ENCODE results near the gene GSTO1.
"Not testable (repeated sequence)": the region's sequence is repeated elsewhere in the genome, so short reads cannot be mapped to it uniquely, and the experiment has no call there.

GSTO1 gene

DNA sequence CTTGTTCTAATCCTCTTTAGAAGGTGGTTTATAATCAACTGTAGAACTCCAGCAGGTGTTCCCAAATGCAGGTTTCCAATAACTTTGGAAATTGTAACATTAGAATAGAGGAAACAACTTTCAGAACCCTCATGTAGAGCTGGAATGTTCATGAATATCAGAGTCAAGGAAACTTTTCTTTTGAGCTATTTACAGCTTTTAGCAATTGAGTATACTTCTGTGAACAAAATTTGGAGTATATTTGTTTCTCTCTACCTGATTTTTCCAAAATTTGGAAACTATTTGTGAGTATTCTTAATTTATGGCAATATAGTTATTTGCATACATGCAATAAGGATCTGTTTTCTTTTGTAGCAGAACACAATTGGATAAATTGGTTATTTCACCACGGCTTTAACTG, 19.8 kb upstream of the GSTO1 start:
- Histone ChIP-seq H3K4me3 (ENCODE audit: low read length) (no peak overlapping the region), H3K9ac (ENCODE audit: low read depth, low read length) (no peak overlapping the region), H3K9me3 (replicated peaks; ENCODE audit: low read length) (no peaks in the 10 kb centered on the region), H3K4me2 (ENCODE audit: low read length) (no peak overlapping the region), H3K36me3 (ENCODE audit: insufficient read depth, low read length) (no peaks in the 10 kb centered on the region), H3K4me1 (ENCODE audit: control insufficient read depth, insufficient read depth, low read length) (no peaks in the 10 kb centered on the region), H3K27me3 (ENCODE audit: control insufficient read depth, insufficient read depth, low read length) (peaks cover 36% of the 10 kb centered on the region)

DNA sequence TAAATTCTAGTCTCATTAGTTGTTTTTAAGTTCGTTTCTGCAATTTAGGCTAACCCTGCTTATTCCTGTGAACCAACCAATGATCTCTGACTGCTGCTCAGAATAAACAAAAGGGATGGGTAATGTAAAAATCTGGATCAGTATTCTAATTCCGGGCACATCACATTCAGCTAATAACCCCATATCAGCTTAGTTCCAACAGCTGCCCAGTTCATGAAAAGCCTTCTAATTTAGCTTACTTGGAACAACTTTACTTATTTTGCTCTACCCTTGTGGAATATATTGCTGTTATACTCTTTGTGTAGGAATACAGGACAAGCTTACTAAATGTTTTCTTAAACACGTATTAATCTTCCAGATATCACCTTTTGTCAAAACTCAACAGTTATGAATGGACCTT, 18.9 kb upstream of the GSTO1 start:
- H3K4me2 ChIP-seq (ENCODE audit: low read length), result no peak overlapping the region
- H3K4me1 ChIP-seq (ENCODE audit: control insufficient read depth, insufficient read depth, low read length), result no peaks in the 10 kb centered on the region
- no peaks in the 10 kb centered on the region for H3K9me3 ChIP-seq (replicated peaks; ENCODE audit: low read length)
- no peaks in the 10 kb centered on the region for H3K36me3 ChIP-seq (ENCODE audit: insufficient read depth, low read length)
- H3K4me3 ChIP-seq (ENCODE audit: low read length), result no peak overlapping the region
- H3K27me3 ChIP-seq (ENCODE audit: control insufficient read depth, insufficient read depth, low read length), result peaks cover 39% of the 10 kb centered on the region
- no peak overlapping the region for H3K9ac ChIP-seq (ENCODE audit: low read depth, low read length)

DNA sequence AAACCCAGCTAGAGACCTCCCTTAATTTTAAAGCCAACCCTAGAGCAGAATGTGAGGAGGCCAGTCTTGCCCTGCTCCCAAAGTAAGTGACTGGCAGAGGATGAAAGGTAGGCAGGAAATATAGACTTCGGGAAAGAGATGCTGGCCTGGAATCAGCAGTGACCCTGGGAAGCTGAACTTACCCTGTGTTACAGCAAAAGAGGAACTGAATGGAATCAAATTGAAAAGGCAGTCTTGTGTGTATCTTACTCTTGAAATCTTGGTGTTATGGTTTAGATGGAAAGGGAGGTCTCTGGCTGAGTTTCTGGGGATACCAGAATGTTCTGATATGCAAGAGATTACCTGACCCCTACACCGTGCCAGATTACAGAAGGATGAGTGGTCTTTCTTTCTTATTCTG, 14.6 kb upstream of the GSTO1 start:
- Histone ChIP-seq H3K4me3 (ENCODE audit: low read length) (no peak overlapping the region), H3K4me1 (ENCODE audit: control insufficient read depth, insufficient read depth, low read length) (no peaks in the 10 kb centered on the region), H3K27me3 (ENCODE audit: control insufficient read depth, insufficient read depth, low read length) (peaks cover 36% of the 10 kb centered on the region), H3K36me3 (ENCODE audit: insufficient read depth, low read length) (no peaks in the 10 kb centered on the region), H3K9me3 (replicated peaks; ENCODE audit: low read length) (no peaks in the 10 kb centered on the region), H3K9ac (ENCODE audit: low read depth, low read length) (no peak overlapping the region), H3K4me2 (ENCODE audit: low read length) (no peak overlapping the region)

DNA sequence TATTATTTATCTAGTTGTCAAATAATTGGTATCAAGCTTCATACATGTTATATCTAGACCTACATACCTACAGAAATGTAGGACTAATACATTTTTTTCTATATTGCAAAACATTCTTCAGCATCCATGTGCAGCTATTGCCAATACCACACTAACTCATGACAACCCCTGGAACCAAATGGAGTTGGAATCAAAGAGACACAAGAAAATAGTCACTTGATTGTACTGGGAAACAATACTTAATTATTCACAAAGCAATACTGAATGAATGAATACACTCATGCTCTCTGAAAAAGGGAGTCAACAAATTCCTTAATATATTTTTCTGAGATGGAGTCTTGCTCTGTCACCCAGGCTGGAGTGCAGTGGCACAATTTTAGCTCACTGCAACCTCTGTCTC, 12.1 kb upstream of the GSTO1 start:
- Histone ChIP-seq H3K9me3 (replicated peaks; ENCODE audit: low read length) (no peaks in the 10 kb centered on the region), H3K4me2 (ENCODE audit: low read length) (no peak overlapping the region), H3K4me1 (ENCODE audit: control insufficient read depth, insufficient read depth, low read length) (peaks cover 3% of the 10 kb centered on the region), H3K9ac (ENCODE audit: low read depth, low read length) (no peak overlapping the region), H3K36me3 (ENCODE audit: insufficient read depth, low read length) (no peaks in the 10 kb centered on the region), H3K27me3 (ENCODE audit: control insufficient read depth, insufficient read depth, low read length) (peaks cover 28% of the 10 kb centered on the region), H3K4me3 (ENCODE audit: low read length) (no peak overlapping the region)

DNA sequence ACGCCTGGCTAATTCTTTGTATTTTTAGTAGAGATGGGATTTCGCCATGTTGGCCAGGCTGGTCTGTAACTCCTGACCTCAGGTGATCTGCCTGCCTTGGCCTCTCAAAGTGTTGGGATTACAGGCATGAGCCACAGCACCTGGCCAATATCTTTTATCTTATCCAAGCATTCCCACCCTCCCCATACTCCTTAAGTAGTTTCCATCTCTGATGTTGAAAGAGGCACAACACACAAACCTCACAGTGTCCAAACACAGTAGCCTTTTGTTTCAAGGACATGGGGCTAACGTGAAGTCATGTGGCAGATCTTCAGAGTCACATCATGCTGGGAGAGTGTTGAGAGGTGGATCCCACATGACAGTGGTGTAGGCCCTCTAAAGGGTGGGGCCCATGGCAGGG, 11.7 kb upstream of the GSTO1 start:
- H3K4me1 ChIP-seq (ENCODE audit: control insufficient read depth, insufficient read depth, low read length); H3K9me3 ChIP-seq (replicated peaks; ENCODE audit: low read length); H3K4me2 ChIP-seq (ENCODE audit: low read length); H3K36me3 ChIP-seq (ENCODE audit: insufficient read depth, low read length); H3K4me3 ChIP-seq (ENCODE audit: low read length); H3K9ac ChIP-seq (ENCODE audit: low read depth, low read length): not testable (repeated sequence)
- peaks cover 23% of the 10 kb centered on the region for H3K27me3 ChIP-seq (ENCODE audit: control insufficient read depth, insufficient read depth, low read length)

DNA sequence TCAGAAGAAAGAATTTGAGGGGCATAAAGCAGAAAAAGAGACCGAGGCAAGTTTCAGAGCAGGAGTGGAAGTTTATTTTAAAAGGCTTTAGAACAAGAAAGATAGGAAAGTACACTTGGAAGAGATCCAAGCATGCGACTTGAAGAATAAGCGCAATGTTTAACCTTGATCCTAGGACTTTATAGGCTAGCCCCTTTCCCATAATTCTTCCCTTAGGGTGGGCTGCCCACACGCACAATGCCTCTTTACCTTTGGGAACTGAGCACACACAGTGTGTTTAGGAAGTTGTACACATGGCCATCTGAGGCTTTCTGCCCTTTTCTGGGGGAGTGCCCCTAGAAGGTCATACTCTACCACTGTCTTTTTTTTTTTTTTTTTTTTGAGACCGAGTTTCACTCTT, 11.2 kb upstream of the GSTO1 start:
- no peak overlapping the region for H3K9ac ChIP-seq (ENCODE audit: low read depth, low read length)
- H3K27me3 ChIP-seq (ENCODE audit: control insufficient read depth, insufficient read depth, low read length), result peaks cover 23% of the 10 kb centered on the region
- H3K9me3 ChIP-seq (replicated peaks; ENCODE audit: low read length), result no peaks in the 10 kb centered on the region
- H3K4me1 ChIP-seq (ENCODE audit: control insufficient read depth, insufficient read depth, low read length), result peaks cover 3% of the 10 kb centered on the region
- no peak overlapping the region for H3K4me2 ChIP-seq (ENCODE audit: low read length)
- no peaks in the 10 kb centered on the region for H3K36me3 ChIP-seq (ENCODE audit: insufficient read depth, low read length)
- H3K4me3 ChIP-seq (ENCODE audit: low read length), result no peak overlapping the region

DNA sequence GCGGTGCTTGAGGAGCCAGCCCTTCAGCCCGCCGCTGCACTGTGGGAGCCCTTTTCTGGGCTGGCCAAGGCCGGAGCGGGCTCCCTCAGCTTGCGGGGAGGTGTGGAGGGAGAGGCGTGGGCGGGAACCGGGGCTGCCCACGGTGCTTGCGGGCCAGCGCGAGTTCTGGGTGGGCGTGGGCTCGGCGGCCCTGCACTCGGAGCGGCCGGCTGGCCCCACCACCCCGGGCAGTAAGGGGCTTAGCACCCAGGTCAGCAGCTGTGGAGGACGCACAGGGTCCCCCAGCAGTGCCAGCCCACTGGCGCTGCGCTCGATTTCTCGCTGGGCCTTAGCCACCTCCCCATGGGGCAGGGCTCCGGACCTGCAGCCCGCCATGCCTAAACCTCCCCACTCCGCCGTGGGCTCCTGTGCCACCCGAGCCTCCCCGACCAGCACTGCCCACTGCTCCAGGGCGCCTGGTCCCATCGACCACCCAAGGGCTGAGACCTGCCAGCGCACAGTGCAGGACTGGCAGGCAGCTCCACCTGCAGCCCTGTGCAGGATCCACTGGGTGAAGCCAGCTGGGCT, 9.5 kb upstream of the GSTO1 start:
- no peaks in the 10 kb centered on the region for H3K9me3 ChIP-seq (replicated peaks; ENCODE audit: low read length)
- peaks cover 3% of the 10 kb centered on the region for H3K4me1 ChIP-seq (ENCODE audit: control insufficient read depth, insufficient read depth, low read length)
- peaks cover 8% of the 10 kb centered on the region for H3K27me3 ChIP-seq (ENCODE audit: control insufficient read depth, insufficient read depth, low read length)
- H3K36me3 ChIP-seq (ENCODE audit: insufficient read depth, low read length), result no peaks in the 10 kb centered on the region
- H3K4me3 ChIP-seq (ENCODE audit: low read length), result no peak overlapping the region
- H3K9ac ChIP-seq (ENCODE audit: low read depth, low read length), result no peak overlapping the region
- H3K4me2 ChIP-seq (ENCODE audit: low read length), result no peak overlapping the region

DNA sequence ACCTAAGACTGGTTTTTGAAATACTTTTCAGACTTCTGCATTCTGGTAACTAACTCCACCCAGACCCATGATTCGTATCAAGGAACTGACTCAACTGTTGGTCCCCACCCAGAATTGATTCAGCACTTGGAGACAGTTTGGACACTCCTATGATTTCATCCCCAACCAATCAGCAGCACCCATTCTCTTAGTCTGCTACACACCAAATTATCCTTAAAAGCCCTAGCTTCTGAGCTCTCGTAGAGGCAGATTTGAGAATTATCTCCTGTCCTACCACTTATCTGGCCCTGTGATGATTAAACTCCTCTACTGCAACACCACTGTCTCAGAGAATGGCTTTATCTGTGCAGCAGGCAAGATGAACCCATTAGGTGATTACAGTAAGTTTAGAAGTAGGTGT, 7.7 kb upstream of the GSTO1 start:
- H3K9me3 ChIP-seq (replicated peaks; ENCODE audit: low read length), result no peaks in the 10 kb centered on the region
- no peak overlapping the region for H3K9ac ChIP-seq (ENCODE audit: low read depth, low read length)
- no peaks in the 10 kb centered on the region for H3K27me3 ChIP-seq (ENCODE audit: control insufficient read depth, insufficient read depth, low read length)
- peaks cover 3% of the 10 kb centered on the region for H3K4me1 ChIP-seq (ENCODE audit: control insufficient read depth, insufficient read depth, low read length)
- no peaks in the 10 kb centered on the region for H3K36me3 ChIP-seq (ENCODE audit: insufficient read depth, low read length)
- no peak overlapping the region for H3K4me3 ChIP-seq (ENCODE audit: low read length)
- H3K4me2 ChIP-seq (ENCODE audit: low read length), result no peak overlapping the region

DNA sequence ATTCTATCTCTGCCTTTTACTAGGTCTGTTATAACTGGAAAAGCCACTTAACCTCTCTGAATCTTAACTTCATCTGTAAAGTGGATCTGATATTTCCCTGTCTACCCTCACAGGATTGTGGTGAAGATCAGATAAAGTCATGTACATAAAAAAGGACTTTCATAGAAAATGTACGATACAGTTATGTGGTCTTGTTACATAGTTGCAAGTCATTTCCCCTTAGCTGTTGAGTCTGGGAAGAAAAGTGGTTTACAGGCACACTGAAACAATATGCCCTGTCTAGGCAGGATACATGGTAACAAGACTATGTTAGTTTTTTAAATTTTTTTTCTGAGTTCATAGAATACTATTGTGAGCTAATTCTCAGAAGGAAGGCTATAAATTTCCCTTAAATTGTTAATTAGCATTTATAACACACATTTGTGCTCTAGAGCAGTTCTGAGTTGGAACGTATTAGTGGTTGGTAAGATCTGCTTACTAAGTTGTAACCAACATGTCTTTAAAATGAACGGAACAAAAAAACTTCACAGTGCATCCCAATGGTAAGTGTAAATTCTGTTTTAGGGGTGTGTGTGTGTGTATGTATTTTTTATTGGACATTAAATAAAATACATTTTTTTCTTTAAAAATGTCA, 7.1 kb upstream of the GSTO1 start:
- H3K4me2 ChIP-seq (ENCODE audit: low read length), result no peak overlapping the region
- H3K36me3 ChIP-seq (ENCODE audit: insufficient read depth, low read length), result no peaks in the 10 kb centered on the region
- H3K9ac ChIP-seq (ENCODE audit: low read depth, low read length), result no peak overlapping the region
- H3K4me1 ChIP-seq (ENCODE audit: control insufficient read depth, insufficient read depth, low read length), result peaks cover 3% of the 10 kb centered on the region
- H3K27me3 ChIP-seq (ENCODE audit: control insufficient read depth, insufficient read depth, low read length), result no peaks in the 10 kb centered on the region
- H3K9me3 ChIP-seq (replicated peaks; ENCODE audit: low read length), result no peaks in the 10 kb centered on the region
- no peak overlapping the region for H3K4me3 ChIP-seq (ENCODE audit: low read length)

DNA sequence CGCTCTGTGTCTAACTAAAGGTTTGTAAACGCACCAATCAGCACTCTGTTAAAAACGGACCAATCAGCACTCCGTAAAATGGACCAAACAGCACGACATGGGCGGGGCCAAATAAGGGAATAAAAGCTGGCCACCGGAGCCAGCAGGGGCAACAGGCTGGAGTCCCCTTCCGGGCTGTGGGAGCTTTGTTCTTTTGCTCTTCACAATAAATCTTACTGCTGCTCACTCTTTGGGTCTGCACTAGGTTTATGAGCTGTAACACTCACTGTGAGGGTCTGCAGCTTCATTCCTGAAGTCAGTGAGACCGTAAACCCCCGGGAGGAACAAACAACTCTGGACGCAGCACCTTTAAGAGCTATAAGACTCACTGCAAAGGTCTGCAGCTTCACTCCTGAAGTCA, 5.8 kb upstream of the GSTO1 start:
- H3K27me3 ChIP-seq (ENCODE audit: control insufficient read depth, insufficient read depth, low read length); H3K4me1 ChIP-seq (ENCODE audit: control insufficient read depth, insufficient read depth, low read length); H3K36me3 ChIP-seq (ENCODE audit: insufficient read depth, low read length); H3K4me3 ChIP-seq (ENCODE audit: low read length); H3K4me2 ChIP-seq (ENCODE audit: low read length); H3K9ac ChIP-seq (ENCODE audit: low read depth, low read length); H3K9me3 ChIP-seq (replicated peaks; ENCODE audit: low read length): not testable (repeated sequence)

DNA sequence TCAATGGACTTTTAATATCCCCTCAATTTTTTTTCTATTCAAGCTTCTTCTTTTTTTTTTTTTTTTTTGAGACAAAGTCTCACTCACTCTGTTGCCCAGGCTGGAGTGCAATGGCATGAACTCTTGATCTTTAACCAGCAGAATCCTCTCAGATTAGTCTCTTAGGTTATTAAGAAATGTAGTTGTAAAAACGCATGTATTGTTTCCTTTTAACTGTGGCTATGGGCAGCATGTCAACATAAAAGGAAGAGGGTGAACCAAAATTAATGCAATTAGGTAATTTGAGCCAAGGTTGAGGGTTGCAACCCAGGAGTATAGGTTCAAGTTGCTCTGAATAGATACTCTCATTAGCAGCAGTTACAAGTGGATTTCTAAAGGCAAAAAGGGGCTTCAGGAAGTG, 4.3 kb upstream of the GSTO1 start:
- Histone ChIP-seq H3K36me3 (ENCODE audit: insufficient read depth, low read length) (no peaks in the 10 kb centered on the region), H3K9me3 (replicated peaks; ENCODE audit: low read length) (no peaks in the 10 kb centered on the region), H3K4me2 (ENCODE audit: low read length) (no peak overlapping the region), H3K9ac (ENCODE audit: low read depth, low read length) (no peak overlapping the region), H3K4me3 (ENCODE audit: low read length) (no peak overlapping the region), H3K27me3 (ENCODE audit: control insufficient read depth, insufficient read depth, low read length) (no peaks in the 10 kb centered on the region), H3K4me1 (ENCODE audit: control insufficient read depth, insufficient read depth, low read length) (peaks cover 12% of the 10 kb centered on the region)

DNA sequence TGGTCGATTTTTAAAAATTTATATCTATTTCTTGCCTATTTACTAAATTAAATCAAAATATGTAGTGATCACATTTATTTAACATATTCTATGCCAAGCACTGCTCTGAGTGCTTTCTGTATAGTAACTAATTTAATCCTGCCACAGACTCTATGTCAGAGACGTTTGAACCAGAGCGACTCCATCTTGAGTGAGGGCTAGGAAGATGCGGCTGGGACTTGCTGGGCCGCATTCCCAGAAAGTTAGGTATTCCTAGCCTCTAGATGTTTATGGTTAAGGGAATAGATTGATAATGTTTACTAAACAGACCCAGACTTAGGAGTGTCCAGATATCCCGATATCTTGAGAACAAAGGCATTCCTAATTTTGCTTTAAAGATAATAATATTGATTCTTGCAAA, 3.2 kb upstream of the GSTO1 start:
- no peak overlapping the region for H3K4me2 ChIP-seq (ENCODE audit: low read length)
- H3K27me3 ChIP-seq (ENCODE audit: control insufficient read depth, insufficient read depth, low read length), result no peaks in the 10 kb centered on the region
- no peaks in the 10 kb centered on the region for H3K36me3 ChIP-seq (ENCODE audit: insufficient read depth, low read length)
- peaks cover 15% of the 10 kb centered on the region for H3K4me1 ChIP-seq (ENCODE audit: control insufficient read depth, insufficient read depth, low read length)
- no peaks in the 10 kb centered on the region for H3K9me3 ChIP-seq (replicated peaks; ENCODE audit: low read length)
- H3K4me3 ChIP-seq (ENCODE audit: low read length), result no peak overlapping the region
- H3K9ac ChIP-seq (ENCODE audit: low read depth, low read length), result no peak overlapping the region
